Suprapubic skin (tissue), 3 donors: Measurements from ENCODE around the gene ASCC1.

ENCODE experiments used
- CTCF ChIP-seq, 2 donors: fragments of 200-600 bp in 1 of 2; fragments of 450-650 bp in 1 of 2; sonication (generic) in 1 of 2; IDR thresholded peaks; one replicate each; pipeline ENCODE4 v1.5.1; 2016 to 2019; ENCODE audit warnings: antibody characterized with exemption in 2 of 2, mild to moderate bottlenecking in 1 of 2, moderate library complexity in 1 of 2
- POLR2AphosphoS5 ChIP-seq, 3 donors: sonication (generic); formaldehyde crosslinking; IDR thresholded peaks; one replicate each; pipeline ENCODE4 v1.6.1; 2017; ENCODE audit warnings: antibody characterized with exemption in 3 of 3

GRCh38 chr10:72097448-72098300 lies 118.4 kb downstream of the ASCC1 start:
- no peak for TF ChIP-seq CTCF (IDR thresholded peaks at IDR 0.05)
- no peak for TF ChIP-seq POLR2AphosphoS5 (IDR thresholded peaks at IDR 0.05)
